HEK293T (cell line): ENCODE data around the gene GPR150.

Source experiments
- BHLHE40 ChIP-seq: fragments of 450-650 bp; IDR thresholded peaks from 2 replicates; pipeline ENCODE4 v1.6.1; 2016; ENCODE audit warnings: mild to moderate bottlenecking, moderate library complexity, borderline replicate concordance
- CTBP1 ChIP-seq: fragments of 450-650 bp; IDR thresholded peaks from 2 replicates; pipeline ENCODE4 v1.6.1; 2016; ENCODE audit warnings: borderline replicate concordance
- ELF4 ChIP-seq: fragments of 450-650 bp; IDR thresholded peaks from 2 replicates; pipeline ENCODE4 v1.6.1; 2017; ENCODE audit warnings: antibody characterized with exemption
- FOXA1 ChIP-seq: fragments of 450-650 bp; IDR thresholded peaks from 2 replicates; pipeline ENCODE4 v1.6.1; 2016; ENCODE audit warnings: mild to moderate bottlenecking
- FOXM1 ChIP-seq: fragments of 450-650 bp; IDR thresholded peaks from 2 replicates; pipeline ENCODE4 v1.6.1; 2017; ENCODE audit warnings: mild to moderate bottlenecking, borderline replicate concordance
- HDGF ChIP-seq: fragments of 450-650 bp; IDR thresholded peaks from 2 replicates; pipeline ENCODE4 v1.6.1; 2017; ENCODE audit warnings: antibody characterized with exemption, borderline replicate concordance
- NFRKB ChIP-seq: fragments of 450-650 bp; IDR thresholded peaks from 2 replicates; pipeline ENCODE4 v1.6.1; 2016; ENCODE audit warnings: mild to moderate bottlenecking, moderate library complexity
- PKNOX1 ChIP-seq: fragments of 450-650 bp; IDR thresholded peaks from 2 replicates; pipeline ENCODE4 v1.6.1; 2016
- SP1 ChIP-seq: fragments of 450-650 bp; IDR thresholded peaks from 2 replicates; pipeline ENCODE4 v1.6.1; 2017
- SUZ12 ChIP-seq: fragments of 450-650 bp; IDR thresholded peaks from 2 replicates; pipeline ENCODE4 v1.6.1; 2016; ENCODE audit warnings: mild to moderate bottlenecking
- TARDBP ChIP-seq: fragments of 450-650 bp; IDR thresholded peaks from 2 replicates; pipeline ENCODE4 v1.6.1; 2016

- TF ChIP-seq BHLHE40 (no peak), SUZ12 (no peak), ELF4 (no peak), FOXM1 (no peak), HDGF (no peak), CTBP1 (no peak), NFRKB (no peak), PKNOX1 (no peak), FOXA1 (no peak), TARDBP (no peak), SP1 (no peak)
Observed at GRCh38 chr5:95599252-95599651, 20.6 kb upstream of the GPR150 start.
